HFF-Myc (cell line): ENCODE measurements around the gene NAV1.

Source experiments
- DNase-seq: peaks from one replicate; pipeline ENCODE4 v3.0.0-alpha.2; 2011; ENCODE audit warnings: low read depth; ENCODE audit errors: extremely low read depth
- H3K4me3 ChIP-seq: replicated peaks from 2 replicates; pipeline ENCODE4 v1.5.1; 2011; ENCODE audit warnings: low read depth, mild to moderate bottlenecking, control low read depth, low read length
- CTCF ChIP-seq: IDR thresholded peaks from 2 replicates; pipeline ENCODE4 v1.5.1; 2012; ENCODE audit warnings: mild to moderate bottlenecking, low read depth, low read length, control low read depth; ENCODE audit errors: missing control alignments

Gene NAV1

DNA sequence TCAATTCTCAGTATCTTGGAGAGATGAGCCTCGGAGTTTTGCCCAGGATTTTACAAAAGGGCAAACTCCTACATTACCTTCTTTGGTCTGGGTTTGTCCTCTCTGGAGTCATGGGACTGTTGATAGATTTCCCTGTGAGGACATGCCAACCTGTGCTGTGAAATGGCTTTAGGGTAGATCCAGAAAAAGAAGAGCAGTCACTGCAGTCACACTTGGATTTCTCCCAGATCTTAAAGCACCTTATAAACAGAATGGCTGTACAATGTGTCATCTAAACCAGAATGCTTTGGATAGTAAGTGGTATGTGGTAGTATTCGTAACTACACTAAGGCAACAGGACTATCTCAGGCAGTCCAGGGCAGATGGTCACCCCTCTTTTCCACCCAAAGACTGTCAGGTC is 30.1 kb upstream of the NAV1 start:
- no peak for TF ChIP-seq CTCF

GRCh38 chr1:201509601-201510374 is 29.1 kb upstream of the NAV1 start:
- TF ChIP-seq CTCF: no peak
- H3K4me3 ChIP-seq: no peak overlapping the region
- no peak for DNase-seq

More for the DNA sequence above, 30.1 kb upstream of the NAV1 start:
- H3K4me3 ChIP-seq: no peak overlapping the region
- no peak for DNase-seq

DNA sequence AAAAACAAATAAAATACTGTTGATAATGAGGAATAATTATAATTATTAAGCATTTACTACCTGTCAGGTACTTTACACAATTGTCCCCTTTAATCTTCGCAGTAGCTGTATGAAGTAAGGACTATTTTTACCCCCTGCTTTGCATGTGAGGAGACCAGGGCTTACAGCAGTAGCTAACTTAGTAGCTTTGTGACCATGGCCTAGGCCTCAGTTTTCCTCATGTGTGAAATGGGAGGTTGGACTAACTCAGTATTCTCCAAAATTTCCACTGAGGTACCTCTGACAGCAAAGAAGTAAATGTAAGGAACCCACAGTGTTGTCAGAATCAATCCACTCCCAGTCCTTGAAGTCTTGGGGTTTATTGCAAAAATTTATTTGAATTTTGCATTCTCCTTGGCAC is 28.2 kb upstream of the NAV1 start:
- H3K4me3 ChIP-seq: no peak overlapping the region
- DNase-seq: no peak
- no peak for TF ChIP-seq CTCF

GRCh38 chr1:201511396-201511940 is 27.5 kb upstream of the NAV1 start:
- no peak for DNase-seq
- no peak for TF ChIP-seq CTCF
- no peak overlapping the region for H3K4me3 ChIP-seq

GRCh38 chr1:201511941-201512539 is 26.9 kb upstream of the NAV1 start:
- no peak for TF ChIP-seq CTCF
- H3K4me3 ChIP-seq: no peak overlapping the region
- no peak for DNase-seq

DNA sequence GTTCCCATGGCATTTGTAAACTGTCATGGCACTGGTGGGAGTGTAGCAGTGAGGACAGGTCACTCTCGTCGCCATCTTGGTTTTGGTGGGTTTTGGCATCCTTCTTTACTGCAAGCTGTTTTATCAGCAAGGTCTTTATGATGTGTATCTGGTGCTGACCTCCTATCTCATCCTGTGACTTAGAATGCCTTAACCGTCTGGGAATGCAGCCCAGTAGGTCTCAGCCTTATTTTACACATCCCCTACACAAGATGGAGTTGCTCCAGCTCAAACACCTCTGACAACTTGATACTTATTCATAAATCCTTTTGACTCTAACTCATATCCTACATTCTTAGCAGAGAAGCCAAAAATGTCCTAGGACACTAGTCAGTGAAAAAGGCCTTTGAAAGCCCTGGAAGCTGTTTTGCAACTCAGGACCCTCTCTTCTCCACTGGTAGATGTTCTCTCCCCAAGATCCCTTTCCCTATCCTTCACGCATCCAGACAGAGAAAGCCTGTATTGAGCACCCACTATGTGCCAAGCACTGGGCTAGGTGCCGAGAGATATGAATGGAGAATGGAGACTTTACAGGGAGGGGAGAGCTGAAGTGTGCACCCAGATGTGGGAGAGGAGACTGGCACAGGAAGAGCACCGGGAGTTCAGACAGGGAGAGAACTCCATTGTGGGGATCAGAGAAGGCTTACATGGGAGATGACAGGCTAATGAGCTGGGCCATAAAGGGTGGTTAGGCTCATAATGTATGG is 25.3 kb upstream of the NAV1 start:
- no peak for DNase-seq
- no peak overlapping the region for H3K4me3 ChIP-seq
- TF ChIP-seq CTCF: no peak
